BE2C (cell line): Measurements from ENCODE around the gene GRAMD4.

Source experiments
- DNase-seq: peaks from one replicate; pipeline ENCODE4 v3.0.0-alpha.2; 2020
- H3K27me3 ChIP-seq: fragments of 250-450 bp; sonication (Bioruptor Pico); 2 replicates; pipeline ENCODE4 v1.5.1; 2020; ENCODE audit warnings: mild to moderate bottlenecking
- H3K36me3 ChIP-seq: fragments of 250-450 bp; sonication (Bioruptor Pico); 2 replicates; pipeline ENCODE4 v1.5.1; 2020; ENCODE audit warnings: mild to moderate bottlenecking
- H3K4me1 ChIP-seq: fragments of 250-450 bp; sonication (Bioruptor Pico); 2 replicates; pipeline ENCODE4 v1.5.1; 2020
- H3K4me3 ChIP-seq: 2 replicates; pipeline ENCODE4 v1.5.1; 2011; ENCODE audit warnings: low read depth, low read length
- H3K9me3 ChIP-seq: fragments of 250-450 bp; sonication (Bioruptor Pico); 2 replicates; pipeline ENCODE4 v1.5.1; 2020
- TF ChIP-seq, protein P1 (sequence below): IDR thresholded peaks from 2 replicates; pipeline ENCODE4 v1.5.1; 2012; ENCODE audit warnings: mild to moderate bottlenecking, low read depth, low read length

GRAMD4 gene

DNA sequence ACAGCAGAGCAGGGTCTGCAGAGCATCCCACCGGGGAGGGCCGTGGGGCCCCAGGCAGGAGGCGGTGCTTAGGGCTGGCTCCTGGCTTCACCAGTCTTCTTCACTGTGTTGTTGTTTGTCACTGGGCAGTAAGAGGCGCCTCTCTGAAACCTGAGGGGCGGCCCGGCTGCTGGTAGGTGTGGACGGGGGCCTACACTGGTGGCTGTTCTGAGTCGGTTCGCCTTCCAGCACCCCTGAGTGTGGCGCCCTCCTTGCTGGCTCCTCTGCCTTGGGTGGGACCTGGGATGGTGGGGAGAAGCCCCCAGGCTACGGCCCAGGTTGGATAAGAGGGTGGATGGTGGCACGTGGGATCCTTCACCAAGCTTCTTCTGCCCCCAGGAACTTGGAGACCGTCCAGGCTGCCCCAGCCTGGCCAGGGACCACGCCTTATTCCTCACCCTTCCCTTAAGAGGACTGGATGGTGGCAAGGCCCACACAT, 10.4 kb upstream of the GRAMD4 start:
- peaks cover 5% of the 10 kb centered on the region for H3K4me1 ChIP-seq
- no peaks in the 10 kb centered on the region for H3K9me3 ChIP-seq
- DNase-seq = no peak
- no peaks in the 10 kb centered on the region for H3K27me3 ChIP-seq
- peaks cover 15% of the 10 kb centered on the region for H3K36me3 ChIP-seq
- TF ChIP-seq, protein P1, sequence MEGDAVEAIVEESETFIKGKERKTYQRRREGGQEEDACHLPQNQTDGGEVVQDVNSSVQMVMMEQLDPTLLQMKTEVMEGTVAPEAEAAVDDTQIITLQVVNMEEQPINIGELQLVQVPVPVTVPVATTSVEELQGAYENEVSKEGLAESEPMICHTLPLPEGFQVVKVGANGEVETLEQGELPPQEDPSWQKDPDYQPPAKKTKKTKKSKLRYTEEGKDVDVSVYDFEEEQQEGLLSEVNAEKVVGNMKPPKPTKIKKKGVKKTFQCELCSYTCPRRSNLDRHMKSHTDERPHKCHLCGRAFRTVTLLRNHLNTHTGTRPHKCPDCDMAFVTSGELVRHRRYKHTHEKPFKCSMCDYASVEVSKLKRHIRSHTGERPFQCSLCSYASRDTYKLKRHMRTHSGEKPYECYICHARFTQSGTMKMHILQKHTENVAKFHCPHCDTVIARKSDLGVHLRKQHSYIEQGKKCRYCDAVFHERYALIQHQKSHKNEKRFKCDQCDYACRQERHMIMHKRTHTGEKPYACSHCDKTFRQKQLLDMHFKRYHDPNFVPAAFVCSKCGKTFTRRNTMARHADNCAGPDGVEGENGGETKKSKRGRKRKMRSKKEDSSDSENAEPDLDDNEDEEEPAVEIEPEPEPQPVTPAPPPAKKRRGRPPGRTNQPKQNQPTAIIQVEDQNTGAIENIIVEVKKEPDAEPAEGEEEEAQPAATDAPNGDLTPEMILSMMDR = no peak
- H3K4me3 ChIP-seq = no peak overlapping the region

DNA sequence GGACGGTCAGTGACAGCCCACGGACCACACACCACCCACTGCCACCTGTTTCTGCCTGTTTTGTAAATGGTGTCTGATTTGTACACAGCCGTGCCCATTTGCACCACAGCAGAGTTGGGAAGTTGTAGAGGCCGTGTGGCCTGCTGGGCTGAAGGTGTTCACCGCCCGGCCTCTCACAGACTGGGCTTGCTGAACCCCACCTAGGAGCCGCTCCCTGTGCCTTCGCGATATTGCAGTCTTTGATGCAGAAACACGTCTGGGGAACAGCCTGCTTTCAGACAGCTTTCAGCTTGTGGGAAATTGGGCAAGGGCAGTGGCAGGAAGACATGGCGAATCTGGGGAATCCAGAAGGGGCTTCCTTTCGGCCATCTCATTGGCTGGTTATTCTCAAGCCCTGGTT, 9.8 kb upstream of the GRAMD4 start:
- TF ChIP-seq, protein P1 = no peak
- Histone ChIP-seq H3K9me3 (no peaks in the 10 kb centered on the region), H3K4me3 (no peak overlapping the region), H3K4me1 (peaks cover 5% of the 10 kb centered on the region), H3K36me3 (peaks cover 15% of the 10 kb centered on the region), H3K27me3 (no peaks in the 10 kb centered on the region)
- DNase-seq = no peak

DNA sequence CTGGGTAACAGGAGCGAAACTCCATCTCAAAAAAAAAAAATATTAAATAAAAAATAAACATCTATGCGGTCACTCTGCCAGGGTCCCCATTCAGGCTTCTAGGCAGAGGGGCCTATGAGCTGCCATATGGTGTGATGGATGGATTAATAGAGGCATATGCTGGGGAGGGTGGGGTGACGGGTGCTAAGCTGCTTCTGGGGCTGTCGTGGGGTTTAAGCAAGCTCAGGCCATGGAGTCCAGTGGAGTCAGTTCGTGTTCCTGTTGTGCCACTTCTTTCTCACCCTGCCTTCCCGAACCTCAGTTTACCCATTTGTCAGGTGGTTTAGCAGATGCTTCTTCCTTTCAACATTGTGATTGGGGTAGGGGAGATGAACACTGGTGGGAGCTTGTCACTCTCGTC, 9.0 kb upstream of the GRAMD4 start:
- no peak for DNase-seq
- Histone ChIP-seq H3K4me3 (no peak overlapping the region), H3K27me3 (no peaks in the 10 kb centered on the region), H3K9me3 (no peaks in the 10 kb centered on the region), H3K4me1 (peaks cover 5% of the 10 kb centered on the region), H3K36me3 (peaks cover 15% of the 10 kb centered on the region)
- TF ChIP-seq, protein P1 = no peak

DNA sequence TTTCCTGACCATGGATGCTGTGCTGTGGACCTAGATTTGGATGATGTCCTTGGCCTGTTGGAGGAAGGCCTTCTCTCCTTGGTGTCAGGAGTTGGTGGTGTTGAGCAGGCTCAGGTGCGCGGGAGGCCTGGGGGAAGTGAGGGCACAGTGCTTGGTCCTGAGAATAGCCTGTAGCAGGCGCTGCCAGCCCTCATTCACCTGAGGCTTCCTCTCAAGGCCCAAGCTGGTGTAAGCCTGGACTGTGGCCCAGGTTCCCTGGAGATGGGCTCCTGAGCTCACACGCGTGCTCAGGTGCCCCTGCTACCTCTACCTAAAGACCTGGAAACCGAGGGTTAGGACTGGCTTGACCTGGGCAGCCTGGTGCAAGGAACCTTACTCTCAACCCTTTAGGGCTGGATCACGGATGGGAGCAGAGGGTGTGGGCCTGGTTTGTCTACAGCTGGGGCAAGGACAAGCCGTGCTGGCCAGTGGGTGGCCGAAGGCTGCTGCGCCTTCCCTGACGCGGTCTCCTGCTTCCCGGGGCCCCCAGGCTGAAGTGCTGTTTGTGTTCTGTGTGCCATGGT, 7.8 kb upstream of the GRAMD4 start:
- Histone ChIP-seq H3K27me3 (no peaks in the 10 kb centered on the region), H3K36me3 (peaks cover 15% of the 10 kb centered on the region), H3K9me3 (no peaks in the 10 kb centered on the region), H3K4me1 (peaks cover 5% of the 10 kb centered on the region), H3K4me3 (no peak overlapping the region)
- no peak for DNase-seq
- TF ChIP-seq, protein P1 = no peak

DNA sequence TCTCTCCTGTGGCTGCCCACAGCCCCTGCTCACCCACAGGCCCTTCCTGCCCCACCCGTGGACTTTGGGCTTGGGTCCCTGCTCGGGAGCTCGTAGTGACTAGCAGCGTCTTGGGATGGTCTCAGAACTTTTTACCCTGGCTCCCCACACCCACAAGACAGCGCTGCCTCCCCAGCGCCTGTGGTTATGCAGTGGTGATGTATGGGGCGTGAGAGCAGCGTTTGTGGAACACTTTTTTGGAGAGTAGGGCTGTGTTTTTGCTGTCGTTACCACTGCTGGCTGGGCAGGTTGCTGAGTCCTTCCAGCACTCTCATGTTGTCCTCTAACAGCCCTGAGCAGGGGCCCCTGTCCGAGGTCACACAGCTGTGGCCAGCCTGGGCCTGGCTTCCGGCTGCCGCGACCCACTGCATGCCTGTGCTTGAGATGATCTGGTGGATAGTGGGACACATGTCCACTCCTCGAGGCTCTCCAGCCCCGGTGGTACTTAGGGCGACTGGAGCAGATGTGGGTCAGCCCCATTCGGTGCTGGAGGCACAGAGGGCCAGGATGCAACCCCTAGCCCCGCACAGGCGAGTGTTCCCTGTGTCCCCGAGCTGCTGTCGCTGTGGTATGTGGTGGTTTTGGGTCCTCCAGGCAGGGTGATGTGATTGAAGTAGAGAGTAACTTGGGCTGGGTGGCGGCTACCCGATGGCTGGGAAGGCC, 7.1 kb upstream of the GRAMD4 start:
- TF ChIP-seq, protein P1 = no peak
- H3K4me3 ChIP-seq = no peak overlapping the region

DNA sequence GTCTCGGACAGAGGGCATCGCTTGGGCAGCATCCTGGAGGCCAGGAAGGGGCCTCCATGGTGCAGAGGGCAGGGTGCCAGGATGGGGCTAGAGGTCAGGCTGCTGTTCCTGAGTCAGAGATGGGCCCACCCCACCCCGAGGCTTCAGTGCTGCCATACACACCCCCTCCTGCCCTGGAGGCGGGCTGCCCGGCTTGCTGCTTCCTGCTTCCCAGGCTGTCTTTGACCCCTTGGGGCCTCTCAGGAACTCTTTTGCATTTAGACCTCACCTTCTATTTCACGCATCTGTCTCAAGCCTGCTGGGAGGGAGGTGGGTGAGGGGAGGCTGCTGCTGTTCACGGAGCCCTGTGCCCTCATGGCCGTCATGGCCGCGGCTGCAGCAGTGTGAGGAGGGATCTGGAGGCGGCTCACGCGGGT, 6.6 kb upstream of the GRAMD4 start:
- no peak for DNase-seq
- Histone ChIP-seq H3K9me3 (no peaks in the 10 kb centered on the region), H3K36me3 (peaks cover 10% of the 10 kb centered on the region), H3K4me1 (peaks cover 17% of the 10 kb centered on the region), H3K4me3 (no peak overlapping the region), H3K27me3 (no peaks in the 10 kb centered on the region)
- TF ChIP-seq, protein P1 = no peak

More for the DNA sequence above, 7.1 kb upstream of the GRAMD4 start:
- H3K27me3 ChIP-seq = no peaks in the 10 kb centered on the region
- peaks cover 11% of the 10 kb centered on the region for H3K36me3 ChIP-seq
- H3K4me1 ChIP-seq = peaks cover 11% of the 10 kb centered on the region
- H3K9me3 ChIP-seq = no peaks in the 10 kb centered on the region
- DNase-seq = no peak
